Testis (tissue), 2 donors: Measurements from ENCODE around the gene ARID4B.

Experiments used
- CTCF ChIP-seq, 3 experiments: fragments of 450-650 bp in 2 of 3; fragments of 200-600 bp in 1 of 3; sonication (generic) in 1 of 3; IDR thresholded peaks; one replicate each; pipeline ENCODE4 v1.5.1; 2016 to 2019; ENCODE audit warnings: antibody characterized with exemption in 3 of 3, mild to moderate bottlenecking in 2 of 3, moderate library complexity in 1 of 3
- POLR2A ChIP-seq: fragments of 450-650 bp; IDR thresholded peaks from one replicate; pipeline ENCODE4 v1.6.1; 2017; ENCODE audit warnings: antibody characterized with exemption, mild to moderate bottlenecking, moderate library complexity

- TF ChIP-seq CTCF (IDR thresholded peaks at IDR 0.05) (no peak), POLR2A (no peak)
Measured at GRCh38 chr1:235130766-235131270, 197.2 kb downstream of the ARID4B start.
